ENCODE data around the gene ULK4.
"Not testable (repeated sequence)": the region's sequence is repeated elsewhere in the genome, so short reads cannot be mapped to it uniquely, and the experiment has no call there.

ULK4 gene

GRCh38 chr3:41683666-41684350, 278.1 kb downstream of the ULK4 start:
- no peak for DNase-seq

GRCh38 chr3:41682996-41683395, 278.9 kb downstream of the ULK4 start:
- DNase-seq: no peak

GRCh38 chr3:41682382-41682781, 279.5 kb downstream of the ULK4 start:
- no peak for DNase-seq

- no peak for DNase-seq
Measured at GRCh38 chr3:41681479-41681878, 280.4 kb downstream of the ULK4 start.

GRCh38 chr3:41679374-41679773, 282.5 kb downstream of the ULK4 start:
- DNase-seq: no peak

GRCh38 chr3:41675102-41675501, 286.8 kb downstream of the ULK4 start:
- not testable (repeated sequence) for DNase-seq

GRCh38 chr3:41674449-41674848, 287.5 kb downstream of the ULK4 start:
- DNase-seq: no peak

- no peak for DNase-seq
Measured at GRCh38 chr3:41673650-41674049, 288.3 kb downstream of the ULK4 start.

GRCh38 chr3:41668379-41668778, 293.5 kb downstream of the ULK4 start:
- no peak for DNase-seq

- no peak for DNase-seq
Measured at GRCh38 chr3:41662288-41662687, 299.6 kb downstream of the ULK4 start.

- DNase-seq: no peak
Measured at GRCh38 chr3:41661796-41662195, 300.1 kb downstream of the ULK4 start.

GRCh38 chr3:41660510-41660909, 301.4 kb downstream of the ULK4 start:
- DNase-seq: no peak

GRCh38 chr3:41653571-41654239, 308.2 kb downstream of the ULK4 start:
- DNase-seq: no peak

- no peak for DNase-seq
Measured at GRCh38 chr3:41652931-41653330, 309.0 kb downstream of the ULK4 start.

GRCh38 chr3:41652506-41652905, 309.4 kb downstream of the ULK4 start:
- DNase-seq: no peak

GRCh38 chr3:41651718-41652117, 310.2 kb downstream of the ULK4 start:
- no peak for DNase-seq

- no peak for DNase-seq
Measured at GRCh38 chr3:41650406-41650805, 311.5 kb downstream of the ULK4 start.

GRCh38 chr3:41649129-41649739, 312.7 kb downstream of the ULK4 start:
- no peak for DNase-seq

GRCh38 chr3:41647730-41648129, 314.2 kb downstream of the ULK4 start:
- not testable (repeated sequence) for DNase-seq

GRCh38 chr3:41640076-41640475, 321.8 kb downstream of the ULK4 start:
- DNase-seq: no peak

GRCh38 chr3:41638381-41638780, 323.5 kb downstream of the ULK4 start:
- no peak for DNase-seq

- DNase-seq: no peak
Measured at GRCh38 chr3:41632700-41633099, 329.2 kb downstream of the ULK4 start.

- DNase-seq: no peak
Measured at GRCh38 chr3:41630708-41631107, 331.2 kb downstream of the ULK4 start.

GRCh38 chr3:41629986-41630385, 331.9 kb downstream of the ULK4 start:
- no peak for DNase-seq

Data from T-helper 2 cell (primary cell).